ENCODE results near the gene PDLIM1.

PDLIM1 gene

GRCh38 chr10:95263864-95264226 lies 27.0 kb downstream of the PDLIM1 start:
- no peak for DNase-seq (ENCODE audit: low read depth)

- no peak for DNase-seq (ENCODE audit: low read depth)
These were observed 27.9 kb downstream of the PDLIM1 start for GRCh38 chr10:95262763-95263518.

GRCh38 chr10:95261926-95262325 lies 28.9 kb downstream of the PDLIM1 start:
- DNase-seq (ENCODE audit: low read depth), result no peak

GRCh38 chr10:95260909-95261552 lies 29.8 kb downstream of the PDLIM1 start:
- DNase-seq (ENCODE audit: low read depth), result no peak

- DNase-seq (ENCODE audit: low read depth), result no peak
These were observed 30.4 kb downstream of the PDLIM1 start for GRCh38 chr10:95260397-95260881.

- DNase-seq (ENCODE audit: low read depth), result no peak
These were observed 33.0 kb downstream of the PDLIM1 start for GRCh38 chr10:95257849-95258248.

- DNase-seq (ENCODE audit: low read depth), result no peak
These were observed 34.5 kb downstream of the PDLIM1 start for GRCh38 chr10:95256268-95256667.

GRCh38 chr10:95254629-95255028 lies 36.2 kb downstream of the PDLIM1 start:
- DNase-seq (ENCODE audit: low read depth), result no peak

GRCh38 chr10:95253686-95254085 lies 37.1 kb downstream of the PDLIM1 start:
- DNase-seq (ENCODE audit: low read depth), result no peak

- no peak for DNase-seq (ENCODE audit: low read depth)
These were observed 37.8 kb downstream of the PDLIM1 start for GRCh38 chr10:95253007-95253406.

- DNase-seq (ENCODE audit: low read depth), result no peak
These were observed 39.9 kb downstream of the PDLIM1 start for GRCh38 chr10:95250856-95251255.

- no peak for DNase-seq (ENCODE audit: low read depth)
These were observed 41.3 kb downstream of the PDLIM1 start for GRCh38 chr10:95249467-95249866.

- no peak for DNase-seq (ENCODE audit: low read depth)
These were observed 41.8 kb downstream of the PDLIM1 start for GRCh38 chr10:95248989-95249388.

- no peak for DNase-seq (ENCODE audit: low read depth)
These were observed 42.8 kb downstream of the PDLIM1 start for GRCh38 chr10:95247881-95248583.

GRCh38 chr10:95247200-95247880 lies 43.5 kb downstream of the PDLIM1 start:
- no peak for DNase-seq (ENCODE audit: low read depth)

GRCh38 chr10:95246582-95247051 lies 44.2 kb downstream of the PDLIM1 start:
- peak; percentile 36 for DNase-seq (ENCODE audit: low read depth)

- DNase-seq (ENCODE audit: low read depth), result no peak
These were observed 45.3 kb downstream of the PDLIM1 start for GRCh38 chr10:95245425-95246055.

- DNase-seq (ENCODE audit: low read depth), result no peak
These were observed 46.7 kb downstream of the PDLIM1 start for GRCh38 chr10:95244152-95244551.

GRCh38 chr10:95243318-95243617 lies 47.5 kb downstream of the PDLIM1 start:
- no peak for DNase-seq (ENCODE audit: low read depth)

GRCh38 chr10:95242581-95243317 lies 48.1 kb downstream of the PDLIM1 start:
- no peak for DNase-seq (ENCODE audit: low read depth)

- DNase-seq (ENCODE audit: low read depth), result no peak
These were observed 49.3 kb downstream of the PDLIM1 start for GRCh38 chr10:95241533-95241932.
